ENCODE measurements around the gene WEE1.
"Not testable (repeated sequence)": the region's sequence is repeated elsewhere in the genome, so short reads cannot be mapped to it uniquely, and the experiment has no call there.

Gene WEE1

DNA sequence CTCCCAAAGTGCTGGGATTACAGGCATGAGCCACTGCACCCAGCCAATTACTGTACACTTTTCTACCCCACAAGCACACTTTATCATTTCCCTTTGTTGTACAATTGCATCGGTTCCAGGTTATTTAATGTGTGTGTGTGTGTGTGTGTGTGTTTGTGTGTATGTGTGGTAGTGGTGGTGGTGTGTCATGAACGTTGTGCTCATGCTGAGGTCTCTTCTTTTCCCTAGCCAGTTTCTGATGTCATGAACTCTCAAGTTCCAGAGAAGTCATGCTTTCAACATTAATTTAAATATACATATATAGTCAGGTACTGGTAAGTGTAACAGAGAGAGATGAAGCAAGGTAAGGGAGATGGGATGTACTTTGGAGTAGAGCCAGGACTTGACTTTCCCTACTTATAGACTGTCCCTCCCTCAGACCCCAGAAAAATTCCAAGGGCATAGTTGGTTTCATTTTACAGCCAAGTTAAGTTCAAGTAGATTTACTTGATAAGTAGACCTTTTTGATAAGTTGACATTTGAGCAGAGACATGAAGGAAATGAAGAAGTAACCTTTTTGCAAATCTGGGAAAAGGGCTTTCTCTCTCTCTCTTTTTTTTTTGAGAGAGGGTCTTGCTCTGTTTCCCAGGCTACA lies 42.7 kb downstream of the WEE1 start:
- no peak for TF ChIP-seq ZNF274 (IDR thresholded peaks at IDR 0.05; ENCODE audit: low read depth, low read length)
- H3K4me3 ChIP-seq (ENCODE audit: low read length): no peak overlapping the region

DNA sequence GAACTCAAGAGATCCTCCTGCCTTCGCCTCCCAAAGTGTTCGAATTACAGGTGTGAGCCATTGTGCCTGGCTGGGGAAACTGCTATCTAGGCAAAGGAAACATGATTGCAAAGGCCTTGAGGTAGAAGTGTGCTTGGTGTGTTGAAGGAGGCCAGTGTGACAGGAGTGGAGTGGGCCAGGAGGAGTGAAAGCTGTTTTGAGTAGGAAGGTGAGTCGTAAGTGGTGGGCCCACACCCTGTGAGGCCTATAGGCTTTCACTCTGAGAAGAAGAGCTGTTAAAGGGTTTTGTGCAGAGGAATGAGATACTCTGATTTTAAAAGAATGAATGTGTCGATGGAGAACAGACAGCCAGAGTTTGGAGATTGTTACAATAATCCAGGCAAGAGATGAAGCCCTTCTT lies 43.4 kb downstream of the WEE1 start:
- no peak for TF ChIP-seq ZNF274 (IDR thresholded peaks at IDR 0.05; ENCODE audit: low read depth, low read length)
- no peak overlapping the region for H3K4me3 ChIP-seq (ENCODE audit: low read length)

DNA sequence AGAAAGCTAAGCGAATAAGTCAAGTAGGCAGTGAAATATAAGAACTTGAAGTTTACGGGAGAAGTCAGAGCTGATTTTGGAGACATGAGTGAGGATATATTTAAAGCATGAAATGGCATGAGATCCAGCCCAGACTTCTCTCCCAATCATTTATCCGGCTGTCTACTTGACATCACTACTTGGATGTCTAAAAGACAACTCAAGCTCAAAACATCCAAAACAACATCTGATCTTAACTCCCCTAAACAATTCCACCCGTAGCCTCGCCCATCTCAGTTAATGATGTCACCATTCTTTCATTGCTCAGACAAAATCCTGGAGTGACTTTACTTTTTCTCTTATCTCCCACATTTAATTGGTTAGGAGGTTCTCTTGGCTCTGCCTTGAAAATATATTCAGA lies 44.5 kb downstream of the WEE1 start:
- TF ChIP-seq ZNF274 (IDR thresholded peaks at IDR 0.05; ENCODE audit: low read depth, low read length): no peak
- H3K4me3 ChIP-seq (ENCODE audit: low read length): no peak overlapping the region

DNA sequence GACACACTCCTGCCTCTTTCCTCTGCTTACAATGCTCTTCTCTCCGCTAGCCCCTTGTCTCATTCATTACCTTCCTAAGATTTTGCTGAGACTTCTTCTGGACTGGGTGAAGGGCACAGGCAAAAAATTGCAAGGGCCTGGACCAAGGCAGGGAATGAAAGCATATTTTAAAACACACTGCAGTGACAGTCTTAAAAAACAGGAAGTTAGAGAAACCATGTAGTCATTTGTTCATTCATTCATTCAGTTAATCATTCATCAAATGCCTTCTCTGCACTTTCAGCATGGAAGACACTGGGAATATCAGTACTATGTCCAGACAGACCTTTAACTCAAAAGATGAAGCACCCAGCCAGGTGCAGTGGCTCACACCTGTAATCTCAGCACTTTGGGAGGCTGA lies 45.5 kb downstream of the WEE1 start:
- no peak for TF ChIP-seq ZNF274 (IDR thresholded peaks at IDR 0.05; ENCODE audit: low read depth, low read length)

DNA sequence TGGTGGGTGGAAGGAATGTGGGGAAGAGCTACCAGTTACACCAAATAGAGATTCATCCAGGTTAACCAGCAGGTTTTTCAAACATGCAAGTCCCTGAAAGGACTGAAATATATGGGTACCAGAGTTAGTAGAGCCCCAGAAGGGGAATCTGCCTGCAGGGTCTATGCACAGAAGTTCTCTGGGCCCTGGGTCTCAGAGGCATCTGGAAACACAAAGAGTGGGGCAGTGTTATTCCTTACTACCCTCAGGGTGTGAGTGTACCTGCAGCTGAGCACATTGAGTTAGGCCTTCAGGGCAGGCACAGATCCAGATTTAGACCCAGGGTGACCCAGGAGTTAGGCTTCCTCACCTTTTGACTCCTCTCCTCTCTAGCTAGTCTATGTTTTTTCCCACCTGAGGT lies 46.5 kb downstream of the WEE1 start:
- no peak overlapping the region for H3K4me3 ChIP-seq (ENCODE audit: low read length)
- TF ChIP-seq ZNF274 (IDR thresholded peaks at IDR 0.05; ENCODE audit: low read depth, low read length): no peak

More for the DNA sequence above, 45.5 kb downstream of the WEE1 start:
- H3K4me3 ChIP-seq (ENCODE audit: low read length): no peak overlapping the region

DNA sequence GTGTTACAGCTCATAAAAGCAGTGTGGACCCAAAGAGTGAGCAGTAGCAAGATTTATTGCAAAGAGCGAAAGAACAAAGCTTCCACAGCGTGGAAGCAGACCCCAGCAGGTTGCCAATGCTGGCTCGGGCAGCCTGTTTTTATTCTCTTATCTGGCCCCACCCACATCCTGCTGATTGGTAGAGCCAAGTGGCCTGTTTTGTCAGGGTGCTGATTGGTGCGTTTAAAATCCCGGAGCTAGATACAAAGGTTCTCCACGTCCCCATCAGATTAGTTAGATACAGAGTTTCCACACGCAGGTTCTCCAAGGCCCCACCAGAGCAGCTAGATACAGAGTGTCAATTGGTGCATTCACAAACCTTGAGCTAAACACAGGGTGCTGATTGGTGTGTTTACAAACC lies 48.9 kb downstream of the WEE1 start:
- H3K4me3 ChIP-seq (ENCODE audit: low read length): not testable (repeated sequence)

DNA sequence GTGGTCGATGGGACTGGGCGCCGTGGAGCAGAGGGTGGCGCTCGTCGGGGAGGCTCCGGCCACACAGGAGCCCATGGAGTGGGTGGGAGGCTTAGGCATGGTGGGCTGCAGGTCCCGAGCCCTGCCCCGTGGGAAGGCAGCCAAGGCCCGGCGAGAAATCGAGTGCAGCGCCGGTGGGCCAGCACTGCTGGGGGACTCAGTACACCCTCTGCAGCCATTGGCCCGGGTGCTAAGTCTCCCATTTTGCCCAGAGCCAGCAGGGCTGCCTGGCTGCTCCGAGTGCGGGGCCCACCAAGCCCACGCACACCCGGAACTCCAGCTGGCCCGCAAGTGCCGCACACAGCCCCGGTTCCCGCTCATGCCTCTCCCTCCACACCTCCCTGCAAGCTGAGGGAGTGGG lies 49.6 kb downstream of the WEE1 start:
- not testable (repeated sequence) for H3K4me3 ChIP-seq (ENCODE audit: low read length)

DNA sequence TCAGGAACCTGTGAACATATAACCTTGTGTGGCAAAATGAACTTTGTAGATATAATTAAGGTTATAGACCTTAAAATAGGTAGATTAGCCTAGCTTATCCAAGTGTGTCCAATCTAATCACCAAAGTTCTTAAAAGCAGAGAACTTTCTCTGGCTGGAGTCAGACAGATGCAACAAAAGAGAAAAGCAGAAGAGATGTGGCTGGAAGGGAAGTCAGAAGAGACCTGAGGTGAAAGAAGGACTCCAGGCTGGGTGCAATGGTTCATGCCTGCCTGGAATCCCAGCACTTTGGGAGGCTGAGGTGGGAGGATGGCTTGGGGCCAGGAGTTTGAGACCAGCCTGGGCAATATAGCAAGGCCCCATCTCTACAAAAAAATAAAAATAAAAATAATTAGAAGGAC lies 51.0 kb downstream of the WEE1 start:
- no peak for TF ChIP-seq ZNF274 (IDR thresholded peaks at IDR 0.05; ENCODE audit: low read depth, low read length)

DNA sequence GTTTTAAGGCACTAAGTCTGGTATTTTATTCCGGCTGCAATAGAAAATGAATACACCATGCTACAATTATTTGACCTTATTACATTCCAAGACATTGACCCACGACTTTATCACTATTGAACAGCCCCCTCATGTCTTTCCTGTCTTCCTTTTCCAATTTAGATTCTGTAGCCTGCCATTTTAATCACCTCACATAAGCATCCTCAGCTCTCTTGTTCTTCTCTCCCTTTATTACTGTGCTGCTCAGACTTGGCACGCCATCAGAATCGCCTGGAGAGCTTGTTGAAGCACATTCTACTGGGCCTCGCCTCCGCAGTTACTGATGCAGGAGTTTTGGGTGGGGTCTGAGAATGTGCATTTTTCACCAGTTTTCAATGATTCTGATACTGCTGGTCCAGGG lies 51.7 kb downstream of the WEE1 start:
- no peak for TF ChIP-seq ZNF274 (IDR thresholded peaks at IDR 0.05; ENCODE audit: low read depth, low read length)
- no peak overlapping the region for H3K4me3 ChIP-seq (ENCODE audit: low read length)

More for the DNA sequence above, 51.0 kb downstream of the WEE1 start:
- no peak overlapping the region for H3K4me3 ChIP-seq (ENCODE audit: low read length)

DNA sequence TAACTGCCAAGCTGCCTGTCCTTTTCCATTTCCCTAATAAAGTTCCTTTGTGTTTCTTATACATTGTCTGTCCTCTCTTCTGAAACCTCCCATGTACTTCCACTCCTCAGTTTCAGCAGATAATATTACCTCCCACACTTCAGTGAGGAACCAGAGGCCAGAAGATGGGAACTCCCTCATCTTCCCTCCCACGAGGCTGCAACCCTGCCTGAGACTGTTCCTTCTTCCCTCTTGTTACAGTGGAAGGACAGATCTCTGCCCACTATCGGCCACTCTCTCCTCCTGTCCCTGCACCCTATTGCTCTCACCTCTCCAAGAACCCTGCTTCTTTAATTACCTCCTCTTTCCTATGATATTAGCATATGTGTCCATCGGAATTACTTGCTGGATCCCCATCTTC lies 52.3 kb downstream of the WEE1 start:
- H3K4me3 ChIP-seq (ENCODE audit: low read length): no peak overlapping the region
- TF ChIP-seq ZNF274 (IDR thresholded peaks at IDR 0.05; ENCODE audit: low read depth, low read length): no peak

DNA sequence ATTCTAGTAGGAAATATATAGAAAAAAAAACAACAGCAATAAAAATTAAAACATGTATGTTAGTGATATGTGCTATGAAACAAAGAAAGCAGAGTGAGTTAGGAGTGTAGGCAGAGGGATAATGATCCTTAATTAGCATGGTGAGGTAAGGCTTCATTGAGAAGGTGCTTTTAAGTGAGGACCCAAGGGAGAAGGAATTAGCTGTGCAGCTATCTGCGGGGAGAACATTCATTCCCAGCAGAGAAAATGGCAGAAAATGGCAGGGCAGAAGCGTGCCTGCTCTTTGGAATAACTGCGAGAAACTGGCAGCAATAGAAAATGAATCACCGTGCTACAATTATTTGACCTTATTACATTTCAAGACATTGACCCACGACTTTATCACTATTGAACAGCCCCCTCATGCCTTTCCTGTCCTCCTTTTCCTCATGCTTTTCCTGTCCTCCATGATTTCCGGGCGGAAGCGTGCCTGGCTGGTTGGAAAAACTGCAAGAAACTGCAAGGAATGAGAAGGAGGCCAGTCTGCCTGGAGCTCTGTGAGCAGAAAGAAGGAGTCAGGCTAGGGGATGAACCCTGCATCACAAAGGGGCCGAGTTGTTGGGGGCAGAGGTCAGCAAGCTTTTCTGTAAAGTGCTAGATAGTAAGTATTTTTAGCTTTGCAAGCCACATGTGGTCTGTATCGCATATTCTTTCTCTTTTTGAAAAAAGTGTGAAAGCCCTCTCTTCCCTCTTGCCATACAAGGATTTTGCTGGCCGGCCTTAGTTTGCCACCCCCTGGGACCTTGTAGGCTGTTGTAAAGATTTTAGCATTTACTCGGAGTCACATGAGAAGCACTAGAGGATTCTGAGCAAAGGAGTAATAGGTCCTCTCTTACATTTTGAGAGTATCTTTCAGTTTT lies 53.3 kb downstream of the WEE1 start:
- H3K4me3 ChIP-seq (ENCODE audit: low read length): no peak overlapping the region
- no peak for TF ChIP-seq ZNF274 (IDR thresholded peaks at IDR 0.05; ENCODE audit: low read depth, low read length)

DNA sequence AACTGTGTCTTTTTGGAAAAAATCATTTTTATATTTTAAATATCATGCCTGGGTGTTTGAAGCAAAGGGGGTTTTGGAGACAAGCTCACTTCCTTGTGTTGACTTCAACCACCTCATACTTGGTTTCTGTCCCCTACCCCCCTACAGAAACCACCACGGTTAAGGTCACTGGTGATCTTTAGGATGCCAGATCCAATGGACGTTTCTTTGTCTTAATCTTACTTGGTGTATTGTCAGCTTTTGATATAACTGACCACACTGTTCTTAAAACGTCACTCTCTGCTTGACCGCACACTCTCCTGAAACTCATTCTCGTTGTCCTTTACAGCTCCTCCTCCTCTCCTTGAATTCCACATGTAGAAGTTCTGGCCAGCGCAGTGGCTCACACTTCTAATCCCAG lies 55.6 kb downstream of the WEE1 start:
- no peak for TF ChIP-seq ZNF274 (IDR thresholded peaks at IDR 0.05; ENCODE audit: low read depth, low read length)
- H3K4me3 ChIP-seq (ENCODE audit: low read length): no peak overlapping the region

DNA sequence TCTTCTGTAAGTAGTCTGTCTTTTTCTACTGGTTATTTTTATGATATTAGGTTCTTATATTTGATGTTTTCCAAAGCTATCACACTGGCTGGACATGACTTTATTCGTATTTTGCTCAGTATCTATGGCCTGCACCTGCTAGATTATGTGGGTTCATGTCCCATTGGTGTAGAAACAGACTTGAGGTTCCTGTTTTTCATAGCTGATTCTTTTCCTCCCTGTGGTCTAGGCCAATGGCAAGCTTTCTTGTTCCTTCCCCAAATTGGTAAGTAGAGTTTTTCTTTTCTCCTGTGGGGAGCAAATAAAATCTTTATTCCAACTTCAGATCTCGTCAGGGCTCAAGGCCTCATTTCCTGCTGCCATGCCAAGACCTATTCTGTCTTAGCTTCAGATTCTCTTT lies 60.2 kb downstream of the WEE1 start:
- no peak overlapping the region for H3K4me3 ChIP-seq (ENCODE audit: low read length)
- TF ChIP-seq ZNF274 (IDR thresholded peaks at IDR 0.05; ENCODE audit: low read depth, low read length): no peak

DNA sequence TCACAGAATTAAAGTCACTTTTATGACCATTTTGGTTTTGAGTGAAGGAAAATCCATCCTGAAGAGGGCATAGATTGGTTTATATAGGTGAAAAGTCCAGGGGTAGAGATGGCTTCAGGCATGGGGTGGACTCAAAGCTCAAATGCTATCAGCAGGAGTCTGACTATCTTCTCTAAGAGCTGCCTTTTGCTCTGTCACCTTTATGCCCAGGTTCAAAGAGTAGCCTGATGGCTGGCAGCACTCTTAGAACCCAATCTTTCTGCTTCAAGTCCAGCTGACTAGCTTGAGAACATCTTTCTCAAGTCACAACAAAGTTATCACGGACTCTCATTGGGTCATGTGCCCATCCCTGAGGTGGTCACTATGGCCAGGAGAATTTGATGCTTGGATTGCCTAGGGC lies 63.2 kb downstream of the WEE1 start:
- no peak for TF ChIP-seq ZNF274 (IDR thresholded peaks at IDR 0.05; ENCODE audit: low read depth, low read length)
- no peak overlapping the region for H3K4me3 ChIP-seq (ENCODE audit: low read length)

DNA sequence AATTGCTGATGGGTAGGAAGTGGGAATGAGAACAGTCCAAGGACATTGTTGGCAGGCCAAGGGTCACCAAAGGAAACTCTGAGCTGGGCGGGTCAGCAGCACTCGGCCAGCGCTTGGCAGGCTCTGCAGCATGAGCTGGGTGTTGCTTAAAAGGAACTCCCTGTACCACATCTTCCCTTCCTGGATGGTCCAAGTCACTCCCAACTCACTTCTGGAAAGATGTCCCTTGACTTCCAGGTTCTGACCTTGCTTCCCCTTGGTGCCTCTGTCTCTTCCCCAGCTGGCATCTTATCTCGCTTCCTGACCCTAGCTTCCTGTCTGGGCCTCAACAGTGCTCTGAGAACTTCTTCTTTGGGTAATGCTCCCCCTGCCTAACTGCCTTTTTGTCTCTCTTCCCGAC lies 65.6 kb downstream of the WEE1 start:
- H3K4me3 ChIP-seq (ENCODE audit: low read length): no peak overlapping the region
- no peak for TF ChIP-seq ZNF274 (IDR thresholded peaks at IDR 0.05; ENCODE audit: low read depth, low read length)

Measured in GM08714 (cell line).